Fibroblast of skin of scalp (primary cell): ENCODE results near the gene SLC6A19.

Experiments
- DNase-seq: peaks from one replicate; pipeline ENCODE4 v3.0.0-alpha.2; 2013

The SLC6A19 gene

GRCh38 chr5:1166370-1166769 is 35.0 kb upstream of the SLC6A19 start:
- DNase-seq = no peak

GRCh38 chr5:1167361-1167727 is 34.1 kb upstream of the SLC6A19 start:
- no peak for DNase-seq

GRCh38 chr5:1167728-1168709 is 33.4 kb upstream of the SLC6A19 start:
- peak; percentile 62 for DNase-seq

DNA sequence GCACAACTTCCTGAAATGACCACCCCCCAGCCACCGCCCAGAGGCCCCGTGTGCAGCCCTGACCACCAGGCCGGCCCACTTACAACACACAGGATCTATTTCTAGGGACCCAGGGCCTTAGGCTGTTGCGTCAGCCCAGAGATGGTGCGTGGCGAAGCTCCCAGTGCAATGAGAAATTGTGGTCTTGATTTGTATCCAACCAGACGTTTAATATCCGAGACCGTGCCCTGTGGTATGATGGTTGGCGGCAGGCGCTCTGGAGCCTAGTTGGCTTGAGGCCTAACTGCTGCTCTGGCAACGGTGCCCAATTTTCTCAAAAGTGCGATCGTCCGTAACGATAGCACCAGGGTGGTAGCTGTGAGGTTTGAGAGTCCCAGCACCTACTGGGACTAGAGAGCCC is 32.6 kb upstream of the SLC6A19 start:
- DNase-seq = no peak

DNA sequence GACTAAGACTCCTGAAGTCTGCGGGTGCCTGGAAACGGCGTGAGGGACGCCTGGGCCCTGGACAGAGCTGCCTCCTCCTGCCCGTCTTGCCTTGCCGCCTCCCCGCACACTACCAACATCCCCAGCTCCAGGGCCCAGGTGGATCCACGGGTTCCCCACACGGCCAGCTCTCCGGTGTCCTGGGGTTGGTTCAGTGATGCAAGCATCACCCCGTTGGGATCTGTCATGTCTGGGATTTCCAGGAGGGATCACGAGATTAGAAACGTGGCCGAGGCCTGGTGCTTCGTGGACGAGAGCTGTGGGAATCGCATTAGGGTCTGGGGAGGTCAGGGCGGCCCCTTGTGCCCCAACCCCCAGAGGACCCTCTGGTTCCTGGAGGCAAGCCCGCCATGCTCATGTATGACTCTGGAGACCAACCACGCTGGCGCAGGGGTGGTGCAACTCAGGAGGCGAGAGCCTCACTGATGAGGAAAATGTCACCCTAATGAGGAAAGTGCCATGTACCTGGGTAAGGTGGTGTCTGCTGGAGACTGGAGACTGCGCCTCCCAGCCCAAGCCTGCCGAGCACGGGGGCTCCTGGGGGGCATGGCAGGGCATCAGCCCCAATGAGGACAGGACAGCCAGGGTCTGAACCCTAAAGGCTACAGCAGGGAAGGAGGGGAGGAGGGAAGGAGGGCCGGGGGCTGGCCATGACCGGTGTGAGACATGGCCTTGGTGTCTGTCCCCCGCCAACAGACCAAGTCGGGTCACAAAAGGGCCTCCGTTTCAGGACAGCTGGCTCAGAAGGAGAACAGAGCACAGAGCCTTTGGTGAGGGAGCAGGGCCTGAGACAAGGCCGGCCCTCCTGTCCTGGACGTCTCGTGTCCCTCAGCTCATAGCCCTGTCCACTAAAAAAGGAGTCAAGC is 31.9 kb upstream of the SLC6A19 start:
- no peak for DNase-seq

GRCh38 chr5:1171340-1171941 is 30.0 kb upstream of the SLC6A19 start:
- peak; percentile 21 for DNase-seq

GRCh38 chr5:1172007-1172581 is 29.3 kb upstream of the SLC6A19 start:
- no peak for DNase-seq

DNA sequence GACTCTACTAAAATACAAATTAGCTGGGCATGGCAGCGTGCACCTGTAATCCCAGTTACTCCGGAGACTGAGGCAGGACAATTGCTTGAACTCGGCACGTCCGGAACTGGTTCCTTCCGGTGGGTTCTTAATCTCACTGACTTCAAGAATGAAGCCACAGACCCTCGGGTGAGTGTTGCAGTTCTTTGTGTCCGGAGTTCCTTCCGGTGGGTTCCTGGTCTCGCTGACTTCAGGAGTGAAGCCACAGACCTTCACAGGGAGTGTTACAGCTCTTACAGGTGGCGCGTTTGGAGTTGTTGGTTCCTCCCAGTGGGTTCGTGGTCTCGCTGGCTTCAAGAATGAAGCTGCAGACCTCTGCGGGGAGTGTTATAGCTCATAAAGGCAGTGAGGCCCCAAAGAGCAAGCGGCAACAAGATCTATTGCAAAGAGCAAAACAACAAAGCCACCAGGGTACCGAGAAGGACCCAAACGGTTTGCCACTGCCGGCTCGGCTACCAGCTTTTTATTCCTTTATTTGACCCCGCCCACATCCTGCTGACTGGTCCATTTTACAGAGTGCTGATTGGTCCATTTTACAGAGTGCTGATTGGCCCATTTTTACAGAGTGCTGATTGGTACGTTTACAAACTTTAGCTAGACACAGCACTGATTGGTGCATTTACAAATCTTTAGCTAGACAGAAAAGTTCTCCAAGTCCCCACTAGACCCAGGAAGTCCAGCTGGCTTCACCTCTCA is 28.6 kb upstream of the SLC6A19 start:
- no peak for DNase-seq

DNA sequence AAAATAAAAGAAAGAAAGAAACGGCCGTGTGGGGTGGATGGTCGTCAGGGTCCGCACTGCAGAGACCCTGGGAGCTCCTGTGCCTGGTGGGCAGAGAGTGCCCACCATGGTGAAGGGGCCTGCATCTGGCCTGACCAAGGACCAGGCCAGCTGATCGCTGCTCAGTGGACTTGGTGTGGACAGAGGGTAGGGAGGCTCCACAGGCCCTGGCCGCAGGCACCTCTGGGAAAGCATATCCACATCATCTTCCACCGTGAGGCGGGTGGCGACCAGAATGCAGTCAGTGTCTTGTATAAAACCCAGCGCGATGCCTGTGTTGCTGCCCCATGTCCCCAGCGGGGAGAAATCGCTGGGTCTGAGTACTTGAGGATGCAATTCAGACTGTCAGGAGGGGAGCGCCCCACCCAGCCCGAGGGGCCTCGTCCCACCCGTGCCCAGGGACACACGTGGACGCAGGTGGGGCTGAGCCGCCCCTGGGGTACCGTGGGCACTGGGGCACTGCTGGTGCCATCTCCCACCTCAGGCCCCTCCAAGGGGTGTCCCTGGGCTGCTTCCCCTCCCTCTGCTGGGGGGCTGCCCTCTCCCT is 27.8 kb upstream of the SLC6A19 start:
- no peak for DNase-seq

DNA sequence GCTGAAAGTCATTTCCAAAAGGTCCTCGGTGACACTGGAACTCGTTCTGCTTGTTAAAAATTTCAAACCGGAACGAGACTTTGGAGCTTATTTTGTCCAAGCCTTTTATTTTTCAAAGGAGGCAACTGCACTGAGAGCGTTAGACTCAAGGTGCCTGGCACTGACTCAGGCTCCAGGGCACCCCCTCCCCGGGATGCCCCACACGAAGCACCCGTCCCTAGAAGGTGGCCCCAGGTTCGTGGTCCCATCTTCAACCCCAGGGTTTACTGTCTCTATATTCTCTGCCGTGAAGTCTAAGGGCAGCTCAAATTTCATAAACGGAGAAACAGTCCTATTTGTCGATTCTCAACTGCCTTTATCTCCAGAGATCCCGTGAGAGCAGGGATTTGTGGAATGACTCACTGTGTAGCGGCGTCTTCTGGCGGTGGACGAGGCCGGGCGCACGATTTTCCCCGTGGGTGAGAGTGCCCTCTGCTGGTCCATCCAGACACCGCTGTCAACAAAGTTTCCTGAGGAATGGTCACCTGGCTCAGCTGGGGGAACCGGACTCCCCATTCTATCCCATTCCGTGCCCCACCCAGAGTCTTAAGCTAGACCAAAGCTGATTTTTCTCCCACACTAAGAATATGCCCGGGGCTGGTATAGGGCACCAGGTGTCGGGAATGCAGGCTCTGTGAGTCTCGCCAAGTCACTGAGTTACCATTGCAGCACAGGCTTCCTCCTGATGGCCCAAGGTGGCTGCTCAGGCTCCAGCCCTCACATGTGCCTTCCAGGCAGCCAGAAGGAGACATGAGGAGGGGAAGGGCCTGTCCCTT is 27.1 kb upstream of the SLC6A19 start:
- DNase-seq = peak; percentile 77

GRCh38 chr5:1175015-1175414 is 26.4 kb upstream of the SLC6A19 start:
- DNase-seq = no peak

GRCh38 chr5:1175801-1176472 is 25.5 kb upstream of the SLC6A19 start:
- no peak for DNase-seq

GRCh38 chr5:1176473-1177391 is 24.7 kb upstream of the SLC6A19 start:
- DNase-seq = no peak

- DNase-seq = no peak
These were observed 23.4 kb upstream of the SLC6A19 start for GRCh38 chr5:1177826-1178528.

DNA sequence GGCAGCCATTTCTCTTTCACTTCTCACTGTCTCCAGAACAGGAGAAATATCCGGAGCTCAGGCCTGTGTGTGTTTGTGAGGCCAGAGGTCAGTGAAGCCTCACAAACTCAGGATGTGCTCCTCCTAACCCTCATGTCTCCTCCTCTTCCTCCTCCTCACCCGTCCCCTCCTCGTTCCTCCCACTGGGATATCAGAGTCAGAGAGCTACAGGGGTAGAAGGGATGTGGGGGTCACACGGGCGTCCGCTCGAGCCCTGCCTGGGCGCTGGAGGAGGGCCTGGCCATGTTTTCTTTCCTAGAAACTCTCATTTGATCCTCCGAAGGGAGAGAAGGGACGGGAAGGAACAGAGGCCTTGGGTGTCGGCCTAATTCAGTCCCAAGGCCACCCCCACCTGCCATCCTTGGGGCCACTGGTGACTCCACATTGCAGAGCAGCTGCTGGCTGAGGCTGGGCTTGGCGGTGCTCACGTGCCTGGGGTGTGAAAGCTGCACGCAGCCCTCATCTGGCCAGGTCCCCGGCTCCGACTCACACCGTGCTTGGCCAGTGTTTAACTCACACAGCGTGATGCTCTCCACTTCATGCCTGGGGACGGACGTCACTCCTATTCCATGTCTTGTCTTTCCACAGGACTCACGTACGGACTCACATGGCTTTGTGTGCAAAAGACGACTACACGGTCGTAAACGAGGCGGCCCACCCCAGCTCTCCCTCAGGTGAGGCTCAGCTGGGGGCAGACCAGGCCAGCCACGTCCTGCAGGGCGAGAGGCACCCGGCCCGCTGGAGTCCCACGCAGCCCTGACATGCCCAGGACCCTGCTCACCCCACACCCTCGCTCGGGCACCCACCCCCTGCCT is 22.6 kb upstream of the SLC6A19 start:
- DNase-seq = no peak

GRCh38 chr5:1179383-1179715 is 22.0 kb upstream of the SLC6A19 start:
- no peak for DNase-seq

DNA sequence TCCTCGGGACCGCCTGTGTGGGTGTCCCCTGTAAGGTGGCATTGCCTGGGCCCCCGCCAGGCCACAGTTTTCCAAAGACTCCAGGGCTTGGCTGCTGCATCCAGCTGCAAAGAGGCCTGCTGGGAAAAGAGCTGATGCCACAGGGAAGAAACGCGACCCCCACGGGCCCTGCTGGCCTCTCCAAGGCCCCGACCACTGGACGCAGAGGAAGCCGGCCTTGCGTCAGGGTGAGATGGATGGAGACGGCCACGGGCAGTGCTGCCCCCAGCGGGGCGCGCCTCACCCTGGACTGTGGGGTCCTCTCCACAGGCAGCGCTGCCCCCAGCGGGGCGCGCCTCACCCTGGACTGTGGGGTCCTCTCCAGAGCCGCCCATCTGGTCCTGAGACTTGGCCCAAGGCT is 21.3 kb upstream of the SLC6A19 start:
- DNase-seq = no peak
